ENCODE measurements around the gene SRSF5. TPM values are rescaled to one million over a fixed set of nuclear protein-coding genes. Genes with fewer than 3 reads are reported as not detected.
"Not testable (repeated sequence)": the region's sequence is repeated elsewhere in the genome, so short reads cannot be mapped to it uniquely, and the experiment has no call there.

The SRSF5 gene
- total RNA-seq = 245 and 279 TPM in 2 replicates
- long read RNA-seq, transcript SRSF5-212 (7 exons, 2,443 nt) = minor isoform, 5 of 575 reads
- long read RNA-seq, transcript SRSF5-207 (6 exons, 3,044 nt) = minor isoform, 7 of 575 reads
- long read RNA-seq, transcript SRSF5-217 (8 exons, 1,500 nt) = major isoform, 164 of 575 reads
- long read RNA-seq, transcript SRSF5-201 (8 exons, 1,638 nt) = minor isoform, 35 of 575 reads
- long read RNA-seq, partial matches to known transcripts = 48 of 575 reads
- long read RNA-seq, other reads (novel, unspliced or antisense) = 315 of 575 reads

DNA sequence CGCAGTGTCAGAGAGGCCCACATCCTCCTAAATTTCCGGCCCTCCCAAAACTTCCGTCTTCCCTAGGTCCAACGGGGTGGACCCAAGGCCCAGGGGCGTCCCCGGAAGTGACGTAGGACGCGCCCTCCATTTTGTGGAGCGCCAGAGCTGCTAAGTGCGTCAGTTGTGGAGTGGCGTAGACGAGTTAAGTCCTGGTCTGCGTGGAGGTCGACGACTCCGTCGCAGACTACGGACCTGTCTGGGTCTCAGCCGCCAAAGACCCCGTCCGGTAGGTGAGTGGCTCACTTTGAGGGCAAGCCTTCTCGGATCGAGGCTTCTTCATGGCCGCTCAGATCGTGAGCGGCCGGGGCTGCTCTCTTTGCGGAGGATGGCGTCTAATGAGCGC lies at the start of gene SRSF5:
Gene SRSF5 (plus strand): TSS at position 159 of the 385 bp plus-strand sequence. CDS start 1,015 bp downstream, outside the sequence.
- H3K27me3 Mint-ChIP-seq (ENCODE audit: unreplicated experiment) = no peaks in the 10 kb centered on the region
- peak within 1 kb of the TSS; percentile 100 for H3K27ac Mint-ChIP-seq (ENCODE audit: unreplicated experiment)
- H3K9me3 Mint-ChIP-seq (ENCODE audit: unreplicated experiment) = no peaks in the 10 kb centered on the region
- H3K36me3 Mint-ChIP-seq (ENCODE audit: unreplicated experiment) = peaks cover 40% of the 10 kb centered on the region
- TF ChIP-seq, protein P1, sequence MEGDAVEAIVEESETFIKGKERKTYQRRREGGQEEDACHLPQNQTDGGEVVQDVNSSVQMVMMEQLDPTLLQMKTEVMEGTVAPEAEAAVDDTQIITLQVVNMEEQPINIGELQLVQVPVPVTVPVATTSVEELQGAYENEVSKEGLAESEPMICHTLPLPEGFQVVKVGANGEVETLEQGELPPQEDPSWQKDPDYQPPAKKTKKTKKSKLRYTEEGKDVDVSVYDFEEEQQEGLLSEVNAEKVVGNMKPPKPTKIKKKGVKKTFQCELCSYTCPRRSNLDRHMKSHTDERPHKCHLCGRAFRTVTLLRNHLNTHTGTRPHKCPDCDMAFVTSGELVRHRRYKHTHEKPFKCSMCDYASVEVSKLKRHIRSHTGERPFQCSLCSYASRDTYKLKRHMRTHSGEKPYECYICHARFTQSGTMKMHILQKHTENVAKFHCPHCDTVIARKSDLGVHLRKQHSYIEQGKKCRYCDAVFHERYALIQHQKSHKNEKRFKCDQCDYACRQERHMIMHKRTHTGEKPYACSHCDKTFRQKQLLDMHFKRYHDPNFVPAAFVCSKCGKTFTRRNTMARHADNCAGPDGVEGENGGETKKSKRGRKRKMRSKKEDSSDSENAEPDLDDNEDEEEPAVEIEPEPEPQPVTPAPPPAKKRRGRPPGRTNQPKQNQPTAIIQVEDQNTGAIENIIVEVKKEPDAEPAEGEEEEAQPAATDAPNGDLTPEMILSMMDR (IDR thresholded peaks at IDR 0.05) = no peak
- peaks cover 38% of the 10 kb centered on the region for H3K4me1 Mint-ChIP-seq (ENCODE audit: unreplicated experiment)
- peak within 1 kb of the TSS; percentile 95 for H3K4me3 Mint-ChIP-seq (ENCODE audit: unreplicated experiment)
- DNase-seq (ENCODE audit: extremely low spot score, unreplicated experiment) = peak; percentile 97

DNA sequence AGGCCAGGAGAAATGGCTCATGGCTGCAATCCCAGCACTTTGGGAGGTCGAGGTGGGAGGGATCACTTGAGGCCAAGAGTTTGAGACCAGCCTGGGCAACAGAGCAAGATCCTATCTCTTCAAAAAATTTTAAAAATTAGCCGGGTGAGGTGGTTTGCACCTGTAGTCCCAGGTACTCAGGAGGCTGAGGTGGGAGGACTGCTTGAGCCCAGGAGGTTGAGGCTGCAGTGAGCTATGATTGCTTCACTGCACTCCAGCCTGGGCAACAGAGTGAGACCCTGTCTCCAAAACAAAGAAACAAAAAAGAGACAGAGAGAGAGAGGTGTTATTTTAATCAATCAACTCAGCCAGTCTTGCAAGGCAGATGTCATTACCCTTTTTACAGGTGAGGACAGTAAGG lies 48.3 kb upstream of the SRSF5 start:
- not testable (repeated sequence) for H3K4me3 Mint-ChIP-seq (ENCODE audit: unreplicated experiment); H3K36me3 Mint-ChIP-seq (ENCODE audit: unreplicated experiment); H3K27ac Mint-ChIP-seq (ENCODE audit: unreplicated experiment); DNase-seq (ENCODE audit: extremely low spot score, unreplicated experiment); H3K9me3 Mint-ChIP-seq (ENCODE audit: unreplicated experiment); H3K27me3 Mint-ChIP-seq (ENCODE audit: unreplicated experiment)
- H3K4me1 Mint-ChIP-seq (ENCODE audit: unreplicated experiment) = peaks cover 42% of the 10 kb centered on the region

DNA sequence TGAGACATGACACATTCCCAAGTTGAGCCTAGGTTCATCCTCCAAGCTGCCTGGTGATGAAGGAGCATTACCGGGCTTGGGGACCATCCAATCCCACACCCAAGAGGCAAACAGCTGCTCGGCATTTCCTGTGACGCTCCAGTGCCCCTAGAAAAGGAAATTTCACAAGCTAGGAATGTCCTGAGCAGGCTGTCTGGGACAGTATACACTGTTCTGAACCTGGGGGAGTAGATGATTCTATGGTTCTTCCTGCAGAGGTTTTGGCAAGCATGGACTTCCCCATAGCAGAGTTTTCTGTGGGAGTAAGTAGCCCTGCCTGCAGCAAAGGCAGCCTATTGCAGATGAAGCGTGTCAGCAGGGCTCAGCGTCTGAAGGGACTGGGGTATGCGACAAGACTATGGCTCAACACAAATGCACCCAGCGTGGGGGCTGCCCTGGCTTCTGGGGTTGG lies 47.4 kb upstream of the SRSF5 start:
- Mint-ChIP-seq H3K9me3 (ENCODE audit: unreplicated experiment) (no peaks in the 10 kb centered on the region), H3K27me3 (ENCODE audit: unreplicated experiment) (no peaks in the 10 kb centered on the region), H3K27ac (ENCODE audit: unreplicated experiment) (peak overlapping the region; percentile 44), H3K36me3 (ENCODE audit: unreplicated experiment) (peaks cover 2% of the 10 kb centered on the region), H3K4me3 (ENCODE audit: unreplicated experiment) (no peak overlapping the region), H3K4me1 (ENCODE audit: unreplicated experiment) (peaks cover 34% of the 10 kb centered on the region)
- no peak for DNase-seq (ENCODE audit: extremely low spot score, unreplicated experiment)
- TF ChIP-seq, protein P1 (IDR thresholded peaks at IDR 0.05) = no peak

DNA sequence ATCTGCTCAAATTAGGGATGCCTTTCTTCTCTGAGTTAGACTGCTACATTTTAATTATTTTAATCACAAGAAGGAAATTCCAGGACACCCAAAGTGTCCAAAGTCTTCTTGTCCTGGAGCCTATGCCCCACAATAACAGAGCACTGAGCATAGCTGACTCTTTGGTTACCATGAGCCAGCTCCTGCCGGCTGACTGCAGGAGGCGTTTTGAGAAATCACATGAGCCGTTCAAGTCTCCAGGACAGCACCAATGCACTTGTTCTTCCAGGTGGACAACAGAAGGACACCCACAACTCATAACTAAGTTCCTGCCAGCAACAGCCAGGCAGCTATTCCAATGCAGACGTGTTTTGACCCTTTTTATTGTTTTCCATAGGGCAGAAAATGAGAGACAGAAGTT lies 46.0 kb upstream of the SRSF5 start:
- Mint-ChIP-seq H3K4me1 (ENCODE audit: unreplicated experiment) (peaks cover 25% of the 10 kb centered on the region), H3K27ac (ENCODE audit: unreplicated experiment) (no peak overlapping the region), H3K4me3 (ENCODE audit: unreplicated experiment) (no peak overlapping the region), H3K27me3 (ENCODE audit: unreplicated experiment) (peaks cover 3% of the 10 kb centered on the region), H3K36me3 (ENCODE audit: unreplicated experiment) (peaks cover under 1% of the 10 kb centered on the region), H3K9me3 (ENCODE audit: unreplicated experiment) (no peaks in the 10 kb centered on the region)
- DNase-seq (ENCODE audit: extremely low spot score, unreplicated experiment) = no peak
- TF ChIP-seq, protein P1 (IDR thresholded peaks at IDR 0.05) = no peak

DNA sequence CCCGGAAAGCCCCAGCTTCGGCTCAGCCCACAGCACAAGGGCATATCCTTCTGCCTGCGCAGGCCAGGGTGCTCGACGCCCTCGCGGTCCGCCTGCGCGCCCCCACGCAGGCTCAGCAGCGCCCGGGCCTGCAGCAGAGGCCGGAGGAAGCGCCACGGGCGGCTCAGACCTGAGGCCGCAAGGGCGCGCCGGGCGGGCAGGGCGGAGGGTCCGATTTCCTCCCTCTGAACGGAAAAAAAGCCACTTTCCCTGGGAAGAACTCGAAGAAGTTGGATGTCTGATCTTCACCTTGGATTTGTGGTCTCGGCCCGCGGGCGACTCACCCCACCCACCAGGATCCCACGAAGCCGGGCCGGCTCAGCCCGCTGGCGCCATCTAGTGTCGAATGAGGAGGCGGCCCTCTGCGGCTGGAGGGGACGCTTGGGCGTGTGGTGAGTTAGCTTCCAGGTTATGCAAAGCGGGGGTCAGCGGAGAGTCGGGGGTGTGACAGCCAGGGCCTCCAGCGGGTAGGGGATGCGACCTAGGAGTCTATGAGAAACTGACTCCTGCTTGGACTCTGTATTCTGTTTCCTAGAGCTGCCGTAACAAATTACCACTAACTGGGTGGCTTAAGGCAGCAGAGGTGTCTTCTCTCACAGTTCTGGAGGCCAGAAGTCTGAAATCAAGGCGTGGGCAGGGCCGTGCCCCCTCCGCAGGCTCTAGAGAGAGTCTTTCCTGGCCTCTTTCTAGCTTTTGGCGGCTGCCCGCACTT lies 40.0 kb upstream of the SRSF5 start:
- H3K36me3 Mint-ChIP-seq (ENCODE audit: unreplicated experiment) = no peaks in the 10 kb centered on the region
- peak; percentile 93 for DNase-seq (ENCODE audit: extremely low spot score, unreplicated experiment)
- TF ChIP-seq, protein P1 (IDR thresholded peaks at IDR 0.05) = peak; percentile 99
- peak overlapping the region; percentile 61 for H3K4me3 Mint-ChIP-seq (ENCODE audit: unreplicated experiment)
- peaks cover 13% of the 10 kb centered on the region for H3K27me3 Mint-ChIP-seq (ENCODE audit: unreplicated experiment)
- peaks cover 3% of the 10 kb centered on the region for H3K4me1 Mint-ChIP-seq (ENCODE audit: unreplicated experiment)
- H3K27ac Mint-ChIP-seq (ENCODE audit: unreplicated experiment) = no peak overlapping the region
- H3K9me3 Mint-ChIP-seq (ENCODE audit: unreplicated experiment) = no peaks in the 10 kb centered on the region

All from osteocyte (in vitro differentiated cells).